GM21360 (cell line): ENCODE measurements around the gene C12orf56.
"Not testable (repeated sequence)": the region's sequence is repeated elsewhere in the genome, so short reads cannot be mapped to it uniquely, and the experiment has no call there.

Experiments
- ATAC-seq: cut with Tn5 transposase; IDR thresholded peaks from one replicate; pipeline ENCODE4 v1.9.1; 2021; ENCODE audit warnings: mild to moderate bottlenecking, moderate library complexity; ENCODE audit not compliant: unreplicated experiment

The C12orf56 gene

DNA sequence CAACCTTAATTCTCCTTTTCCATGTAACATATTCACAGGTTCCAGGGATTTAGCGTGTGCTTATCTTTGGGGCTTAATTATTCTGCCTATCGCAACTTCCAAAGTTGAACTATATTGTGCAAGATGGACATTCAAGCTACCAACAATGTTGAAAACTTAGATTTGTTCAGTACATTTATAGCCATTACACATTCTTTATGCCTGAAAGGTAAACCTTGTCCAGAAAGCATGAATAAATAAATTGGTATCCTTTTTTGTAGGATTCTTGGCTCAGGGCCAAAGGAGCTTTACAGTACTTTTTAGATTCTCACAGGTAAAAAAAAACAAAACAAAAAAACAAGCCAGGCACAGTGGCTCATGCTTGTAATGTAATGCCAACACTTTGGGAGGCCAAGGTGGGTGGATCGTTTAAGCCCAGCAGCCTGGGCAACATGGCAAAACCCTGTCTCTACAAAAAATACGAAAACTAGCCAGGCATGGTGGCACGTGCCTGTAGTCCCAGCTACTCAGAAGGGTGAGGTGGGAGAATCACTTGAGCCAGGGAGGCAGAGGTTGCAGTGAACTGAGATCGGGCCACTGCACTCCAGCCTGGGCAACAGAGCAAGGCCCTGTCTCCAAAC is 3.3 kb downstream of the C12orf56 start:
- ATAC-seq: no peak

DNA sequence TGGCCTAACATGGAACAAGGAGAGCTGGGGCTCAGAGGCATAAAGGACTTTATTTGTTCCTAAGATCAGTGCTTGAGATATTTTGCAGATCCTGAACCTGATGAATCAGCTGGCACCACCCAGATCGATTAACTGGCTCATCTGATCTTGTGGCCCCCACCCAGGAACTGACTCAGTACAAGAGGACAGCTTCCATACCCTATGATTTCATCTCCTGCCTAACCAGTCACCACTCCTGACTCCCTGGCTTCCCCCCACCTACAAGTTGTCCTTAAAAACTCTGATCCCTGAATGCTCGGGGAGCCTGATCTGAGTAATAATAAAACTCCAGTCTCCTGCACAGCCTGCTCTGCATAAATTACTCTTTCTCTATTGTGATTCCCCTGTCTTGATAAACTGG is 5.1 kb downstream of the C12orf56 start:
- no peak for ATAC-seq

DNA sequence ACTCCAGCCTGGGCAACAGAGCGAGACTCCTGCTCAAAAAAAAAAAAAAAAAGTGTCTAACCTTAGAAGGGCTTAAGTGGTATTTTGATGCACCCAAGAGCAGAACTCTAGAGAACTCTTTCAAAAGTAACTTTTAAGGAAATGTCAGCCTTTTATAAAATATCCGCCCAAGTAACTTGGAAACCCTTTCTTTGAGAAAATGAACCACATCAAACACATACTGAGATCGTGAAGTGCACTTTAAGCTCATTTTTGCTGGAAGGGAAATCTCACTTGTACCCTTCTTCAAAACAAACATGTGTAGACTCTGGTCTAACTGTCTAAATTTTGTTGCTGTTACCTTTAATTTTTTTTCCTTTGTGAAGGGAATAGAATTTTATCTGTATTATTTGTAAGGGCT is 5.5 kb downstream of the C12orf56 start:
- ATAC-seq: no peak

DNA sequence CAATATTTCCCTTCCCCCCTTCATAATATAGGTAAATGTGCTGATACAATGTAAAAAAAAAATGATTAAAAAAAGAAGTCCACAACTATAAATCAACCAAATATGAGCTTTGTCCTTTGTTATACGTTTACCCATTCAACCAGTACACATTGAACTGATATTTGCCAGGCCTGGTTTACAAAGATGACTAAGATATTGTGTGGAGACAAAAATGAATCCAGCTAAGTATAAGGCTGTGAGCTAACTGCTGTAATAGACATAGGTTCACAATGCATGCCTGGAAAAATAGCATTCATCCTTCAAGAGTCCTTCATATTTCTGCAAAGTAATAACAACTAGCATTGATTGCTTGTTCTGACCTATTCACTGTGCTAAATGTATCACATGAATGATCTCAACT is 6.9 kb downstream of the C12orf56 start:
- no peak for ATAC-seq

DNA sequence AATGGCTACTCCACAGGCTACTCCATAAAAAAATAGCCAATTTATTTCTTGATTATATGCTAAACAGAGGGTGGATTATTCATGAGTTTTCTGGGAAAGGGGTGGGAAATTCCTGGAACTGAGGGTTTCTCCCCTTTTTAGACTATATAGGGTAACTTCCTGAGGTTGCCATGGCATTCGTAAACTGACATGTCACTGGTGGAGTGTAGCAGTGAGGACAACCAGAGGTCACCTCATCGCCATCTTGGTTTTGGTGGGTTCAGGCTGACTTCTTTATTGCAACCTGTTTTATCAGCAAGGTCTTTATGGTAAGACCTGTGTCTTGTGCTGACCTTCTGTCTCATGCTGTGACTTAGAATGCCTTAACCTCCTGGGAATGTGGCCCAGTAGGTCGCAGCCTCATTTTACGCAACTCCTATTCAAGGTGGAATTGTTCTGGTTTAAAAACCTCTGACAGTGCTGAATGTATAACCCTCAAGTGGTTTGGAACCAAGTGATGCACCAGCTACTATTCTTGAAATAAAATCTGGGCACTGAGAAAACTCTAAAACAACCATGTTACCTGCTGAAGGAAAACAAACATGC is 27.7 kb downstream of the C12orf56 start:
- ATAC-seq: no peak

DNA sequence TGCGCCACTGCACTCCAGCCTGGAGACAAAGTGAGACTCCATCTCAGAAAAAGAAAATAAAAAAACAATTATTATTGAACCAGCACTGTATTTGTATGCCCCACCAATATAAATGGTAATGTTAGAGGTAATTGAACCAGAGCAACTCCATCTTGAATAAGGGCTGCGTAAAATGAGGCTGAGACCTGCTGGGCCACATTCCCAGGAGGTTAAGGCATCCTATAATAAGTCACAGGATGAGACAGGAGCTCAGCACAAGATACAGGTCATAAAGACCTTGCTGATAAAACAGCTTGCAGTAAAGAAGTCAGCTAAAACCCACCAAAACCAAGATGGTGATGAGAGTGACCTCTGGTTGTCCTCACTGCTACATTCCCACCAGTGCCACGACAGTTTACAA is 29.4 kb downstream of the C12orf56 start:
- not testable (repeated sequence) for ATAC-seq

DNA sequence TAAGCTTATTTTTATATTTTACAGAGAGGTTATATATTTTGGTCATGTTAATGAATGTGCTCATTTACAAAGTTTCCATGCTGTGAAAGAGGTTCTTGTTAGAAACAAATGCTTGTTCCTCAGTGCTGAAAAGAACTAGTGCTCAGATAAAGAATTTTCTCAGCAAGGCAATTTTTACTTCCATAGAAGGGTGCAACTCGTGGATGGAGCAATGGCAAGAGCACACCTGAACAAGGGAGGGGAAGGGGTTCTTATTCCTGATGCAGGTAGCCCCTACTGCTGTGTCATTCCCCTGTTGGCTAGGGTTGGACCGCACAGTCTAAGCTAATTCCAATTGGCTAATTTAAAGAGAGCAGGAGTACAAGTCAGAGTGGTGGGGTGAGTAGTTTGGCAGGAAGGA is 34.3 kb downstream of the C12orf56 start:
- not testable (repeated sequence) for ATAC-seq

DNA sequence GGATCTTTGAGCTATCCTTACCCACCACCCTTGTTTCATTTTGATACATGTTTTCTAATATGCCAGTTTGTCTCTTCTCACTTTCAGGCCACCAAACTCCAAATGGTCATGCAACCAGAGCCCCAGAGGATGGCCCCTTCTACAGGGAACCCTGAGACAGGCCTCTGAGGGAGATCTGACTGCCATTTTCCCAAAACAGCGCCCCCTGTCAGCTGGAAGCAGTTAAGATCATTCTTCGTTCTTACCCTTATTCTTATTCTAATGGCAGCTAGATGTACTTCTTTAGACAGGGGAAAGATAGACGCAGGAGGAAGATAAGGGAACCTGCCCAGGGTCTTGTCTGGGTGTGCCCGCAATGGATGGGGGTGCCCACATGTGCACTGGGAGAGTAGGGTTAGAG is 38.4 kb downstream of the C12orf56 start:
- ATAC-seq: no peak

DNA sequence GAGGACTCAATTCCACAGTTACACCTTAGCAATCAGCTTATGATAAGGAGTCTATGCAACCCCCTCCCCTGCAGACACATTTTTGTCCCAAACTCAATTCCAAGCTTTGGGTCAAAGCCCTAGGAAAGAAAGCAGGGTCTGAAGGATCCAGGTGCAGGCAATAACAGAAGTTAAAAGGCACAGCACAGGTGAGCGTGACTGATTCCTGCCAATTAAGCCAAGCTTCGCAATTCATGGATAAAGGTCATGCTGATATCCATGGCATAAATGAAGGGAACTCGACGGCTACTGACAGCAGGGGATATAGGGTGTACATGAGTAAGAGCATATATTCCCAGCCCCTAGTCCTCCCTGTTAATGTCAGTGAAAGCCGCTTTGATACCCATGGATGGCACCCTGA is 39.3 kb downstream of the C12orf56 start:
- no peak for ATAC-seq

DNA sequence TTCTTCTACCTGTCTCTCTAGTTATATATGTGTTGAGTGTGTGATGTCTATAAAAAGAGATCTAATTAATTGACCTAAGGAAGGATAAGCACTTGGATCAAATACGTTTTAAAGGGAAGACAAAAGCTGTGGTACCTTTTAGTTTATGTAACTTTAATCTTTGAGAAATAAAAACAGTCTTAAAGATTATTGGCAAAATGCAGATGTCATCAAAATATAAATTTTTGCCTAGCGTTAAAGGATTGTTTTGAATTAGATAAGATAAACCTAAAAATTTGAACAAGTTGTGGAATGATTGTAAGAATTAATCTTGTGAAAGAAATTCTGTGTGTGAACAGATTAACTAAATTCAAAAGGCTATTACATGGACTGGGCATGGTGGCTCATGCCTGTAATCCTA is 42.9 kb downstream of the C12orf56 start:
- no peak for ATAC-seq

DNA sequence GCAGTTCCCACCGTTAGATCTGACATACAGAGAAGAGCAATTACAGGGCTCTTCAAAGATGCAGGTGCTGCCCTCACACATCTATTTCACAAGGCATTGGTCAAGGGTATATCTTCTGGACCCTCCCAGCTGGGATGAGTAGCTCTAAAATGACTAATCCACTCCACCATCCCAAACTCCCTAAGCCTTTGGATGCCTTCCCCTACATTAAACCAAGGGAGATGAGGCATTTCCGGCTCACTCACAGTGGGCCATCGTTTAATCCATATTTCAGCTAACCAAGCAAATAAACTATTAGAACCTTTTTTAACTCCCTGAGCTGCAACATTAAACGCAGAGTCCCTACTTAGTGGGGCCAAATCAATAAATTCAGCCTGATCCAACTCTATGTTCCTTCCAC is 45.9 kb downstream of the C12orf56 start:
- not testable (repeated sequence) for ATAC-seq

DNA sequence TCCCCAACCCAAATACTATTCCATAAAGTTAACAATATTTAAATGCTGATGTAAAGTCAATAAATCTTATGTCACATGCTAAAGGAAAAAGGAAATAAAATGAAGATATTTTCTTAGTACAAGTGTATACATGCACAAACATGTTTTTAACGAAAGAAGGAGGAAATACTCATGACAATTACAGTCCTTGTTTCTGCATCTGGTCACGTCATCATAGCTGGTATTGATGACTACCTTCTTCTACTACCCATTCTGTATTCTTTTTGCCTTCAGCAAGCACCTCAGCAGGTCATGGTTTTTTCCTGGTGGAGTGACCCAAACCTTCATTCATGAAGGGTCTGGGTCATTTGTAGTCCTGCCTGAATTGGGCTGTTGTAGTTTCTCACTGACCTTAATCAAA is 50.0 kb downstream of the C12orf56 start:
- not testable (repeated sequence) for ATAC-seq

DNA sequence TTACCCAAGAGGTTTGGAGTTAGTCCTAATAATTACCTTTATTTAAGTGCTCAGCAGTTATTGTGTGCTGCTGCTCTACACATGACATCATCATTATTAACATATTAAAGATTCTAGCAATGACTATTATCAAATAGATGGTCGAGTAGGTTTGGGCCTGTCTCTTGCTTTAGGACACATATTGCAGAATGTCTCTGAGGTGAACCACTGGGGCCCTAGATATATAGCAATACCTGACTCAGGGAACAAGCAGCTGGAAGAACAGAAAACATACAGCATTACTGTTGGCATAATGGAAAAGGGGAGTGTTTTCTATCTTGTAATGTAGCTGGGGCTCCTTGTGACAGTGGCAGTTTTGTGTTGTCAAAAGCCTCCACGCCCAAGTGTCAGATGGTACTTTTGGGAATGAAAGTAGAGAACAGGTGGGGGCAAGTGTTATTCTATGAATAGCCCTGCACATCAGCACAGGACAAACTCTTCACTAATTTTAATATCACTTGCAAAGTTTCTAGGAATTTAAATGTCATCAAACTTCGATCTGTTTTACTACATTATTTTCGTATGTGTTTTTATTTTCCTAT is 54.6 kb downstream of the C12orf56 start:
- no peak for ATAC-seq

DNA sequence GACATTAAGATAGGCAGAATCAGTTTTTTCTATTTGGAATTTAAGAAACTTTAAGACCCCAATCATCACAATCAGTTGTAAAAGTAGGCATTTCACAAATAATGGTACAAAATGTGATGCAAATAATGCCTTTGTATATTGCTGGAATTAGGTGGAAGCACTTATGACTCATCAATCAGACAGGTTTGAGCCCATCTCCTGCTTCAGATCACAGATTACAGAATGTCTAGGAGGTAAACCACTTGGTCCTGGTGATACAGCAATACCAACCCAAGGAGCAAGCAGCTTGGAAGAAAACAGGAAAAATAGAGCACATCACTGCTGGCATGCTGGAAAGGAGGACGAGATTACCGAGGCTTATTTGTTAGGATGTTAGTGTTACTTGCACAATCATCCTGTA is 57.6 kb downstream of the C12orf56 start:
- no peak for ATAC-seq

DNA sequence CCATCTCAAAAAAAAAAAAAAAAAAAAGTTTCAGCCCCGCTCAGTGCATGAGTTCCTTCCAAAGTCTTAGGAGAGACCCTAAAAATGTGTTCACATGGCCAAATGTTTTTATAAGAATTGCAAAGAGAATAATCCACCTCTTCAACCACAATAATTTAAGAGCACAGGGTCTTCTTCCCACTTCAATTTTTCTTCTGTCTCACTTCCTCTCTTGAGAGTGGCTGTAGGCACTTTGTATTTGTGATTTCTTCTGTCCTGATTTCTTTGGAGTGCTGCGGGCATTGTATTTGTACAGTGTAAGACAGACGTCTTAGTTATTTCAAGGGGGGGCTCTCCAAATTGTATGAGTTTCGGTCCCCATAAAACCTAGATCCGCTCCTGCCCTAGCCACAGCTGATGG is 58.3 kb downstream of the C12orf56 start:
- ATAC-seq: no peak

DNA sequence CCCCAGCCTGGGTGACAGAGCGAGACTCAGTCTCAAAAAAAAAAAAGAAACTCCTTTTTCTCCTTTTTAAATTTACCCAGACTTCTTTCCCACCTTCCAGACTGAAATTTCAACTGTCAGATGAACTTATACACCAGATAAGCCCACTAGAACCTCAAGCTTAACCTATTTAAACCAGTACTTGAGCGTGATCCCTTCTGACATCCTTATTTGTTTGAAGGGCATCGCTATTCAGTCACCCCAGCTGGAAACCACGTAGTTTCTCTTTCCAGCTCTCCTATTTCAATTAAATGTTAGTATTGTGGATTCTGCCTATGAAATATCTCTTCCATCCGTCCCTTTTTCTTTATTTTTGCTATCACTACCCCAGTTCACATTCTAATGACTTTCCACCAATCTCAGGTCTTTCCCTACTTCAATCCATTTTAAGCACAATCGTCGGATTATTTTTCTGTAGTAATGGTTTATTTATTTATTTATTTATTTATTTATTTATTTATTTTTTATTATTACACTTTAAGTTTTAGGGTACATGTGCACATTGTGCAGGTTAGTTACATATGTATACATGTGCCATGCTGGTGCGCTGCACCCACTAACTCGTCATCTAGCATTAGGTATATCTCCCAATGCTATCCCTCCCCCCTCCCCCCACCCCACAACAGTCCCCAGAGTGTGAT is 61.4 kb downstream of the C12orf56 start:
- ATAC-seq: not testable (repeated sequence)

DNA sequence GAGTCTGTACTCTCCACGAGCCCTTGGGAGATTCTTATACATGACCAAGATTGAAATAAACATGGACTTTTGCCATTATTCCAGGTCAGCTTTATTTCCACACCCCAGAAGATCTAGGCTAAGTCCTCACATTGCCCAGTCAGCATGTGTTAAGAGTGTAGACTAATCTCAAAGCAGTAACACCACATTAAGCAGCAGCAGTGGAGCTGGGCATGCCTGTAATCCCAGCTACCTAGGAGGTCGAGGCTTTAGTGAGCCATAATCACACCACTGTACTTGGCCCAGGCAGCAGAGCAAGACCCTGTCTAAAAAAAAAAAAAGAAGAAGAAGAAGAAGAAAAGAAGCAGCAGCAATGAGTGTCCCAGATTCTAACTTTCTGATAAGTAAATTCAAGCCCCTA is 65.5 kb downstream of the C12orf56 start:
- ATAC-seq: no peak

DNA sequence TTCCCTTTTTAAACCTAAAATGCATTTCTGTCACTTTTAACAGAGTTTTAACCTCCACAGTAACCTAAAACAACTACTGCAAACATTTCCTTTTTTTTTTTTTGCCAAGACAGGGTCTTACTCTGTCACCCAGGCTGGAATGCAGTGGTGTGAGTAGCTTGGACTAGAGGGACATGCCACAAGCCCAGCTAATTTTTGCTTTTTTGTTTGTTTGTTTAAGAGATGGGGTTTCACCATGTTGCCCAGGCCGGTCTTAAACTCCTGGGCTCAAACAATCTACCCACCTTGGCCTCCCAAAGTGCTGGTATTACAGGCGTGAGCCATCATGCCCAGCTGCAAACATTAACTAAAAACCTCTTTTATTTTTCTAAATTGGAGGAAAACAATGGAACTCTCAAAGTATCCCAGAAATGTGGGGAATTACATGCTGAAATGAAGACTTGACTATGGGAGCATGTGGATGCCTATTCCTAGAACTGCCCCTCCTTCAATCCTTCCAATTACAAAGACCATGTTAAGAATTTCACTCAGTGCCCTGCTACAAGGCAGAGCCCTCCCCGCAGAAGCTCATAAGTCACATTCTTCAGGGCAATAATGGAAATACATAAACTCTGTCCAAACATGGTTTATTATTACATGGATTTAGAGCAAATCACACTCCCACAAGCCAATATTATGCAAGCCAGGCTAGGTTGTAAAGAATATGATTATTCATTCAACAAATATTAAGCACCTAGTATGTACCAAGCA is 66.9 kb downstream of the C12orf56 start:
- ATAC-seq: no peak

DNA sequence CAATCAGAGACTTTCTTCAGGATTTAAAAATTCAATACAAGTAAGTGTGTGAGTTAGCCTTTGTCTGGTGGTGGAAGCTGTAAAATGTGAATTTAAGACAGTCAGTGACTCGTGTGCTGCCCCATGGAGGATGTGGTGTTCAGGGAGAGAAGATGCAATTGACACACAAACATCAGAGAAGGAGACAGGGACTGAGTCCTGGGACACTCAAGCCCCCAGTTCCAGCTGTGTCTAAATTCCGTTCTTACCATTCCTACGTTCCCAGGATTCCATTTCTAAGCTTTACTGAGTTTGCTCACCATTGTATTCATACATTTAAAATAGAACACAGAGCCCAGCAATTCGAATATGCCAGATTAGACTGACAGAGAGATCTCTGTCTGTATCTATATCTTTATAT is 67.6 kb downstream of the C12orf56 start:
- ATAC-seq: no peak

DNA sequence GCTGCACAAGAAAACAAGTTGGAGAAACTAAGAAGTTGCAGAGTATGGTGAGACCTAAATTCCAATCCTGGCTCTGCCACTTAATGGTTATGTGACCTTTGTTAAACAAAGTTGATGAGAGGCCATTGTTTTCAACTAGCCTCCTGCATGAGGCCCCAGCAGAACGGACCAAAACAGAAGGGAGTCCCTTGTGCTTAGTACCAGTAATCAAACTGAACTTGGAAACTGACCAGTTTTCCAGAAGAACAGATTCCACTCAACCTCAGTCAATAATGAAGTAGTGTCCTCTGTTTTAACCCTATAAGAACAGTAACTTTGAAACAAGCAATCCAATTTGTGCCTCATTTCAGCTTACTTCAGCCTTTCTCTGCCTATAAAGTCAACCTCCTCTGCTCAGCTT is 69.9 kb downstream of the C12orf56 start:
- ATAC-seq: no peak

DNA sequence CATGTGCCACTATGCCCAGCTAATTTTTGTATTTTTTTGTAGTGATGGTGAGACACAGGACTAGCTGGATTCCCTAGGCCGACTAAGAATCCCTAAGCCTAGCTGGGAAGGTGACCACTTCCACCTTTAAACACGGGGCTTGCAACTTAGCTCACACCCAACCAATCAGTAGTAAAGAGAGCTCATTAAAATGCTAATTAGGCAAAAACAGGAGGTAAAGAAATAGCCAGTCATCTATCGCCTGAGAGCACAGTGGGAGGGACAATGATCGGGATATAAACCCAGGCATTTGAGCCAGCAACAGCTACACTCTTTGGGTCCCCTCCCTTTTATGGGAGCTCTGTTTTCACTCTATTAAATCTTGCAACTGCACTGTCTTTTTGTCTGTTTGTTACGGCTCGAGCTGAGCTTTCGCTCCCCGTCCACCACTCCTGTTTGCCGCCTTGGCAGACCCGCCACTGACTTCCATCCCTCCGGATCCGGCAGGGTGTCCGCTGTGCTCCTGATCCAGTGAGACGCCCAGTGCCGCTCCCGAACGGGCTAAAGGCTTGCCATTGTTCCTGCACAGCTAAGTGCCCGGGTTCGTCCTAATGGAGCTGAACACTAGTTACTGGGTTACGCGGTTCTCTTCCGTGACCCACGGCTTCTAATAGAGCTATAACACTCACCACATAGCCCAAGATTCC is 70.9 kb downstream of the C12orf56 start:
- ATAC-seq: not testable (repeated sequence)
